Amniotic stem cell (primary cell): ENCODE results near the gene HSD17B8.

Experiments used
- DNase-seq: peaks from one replicate; lab custom pipeline; 2025; lab: John Stamatoyannopoulos, UW

Gene HSD17B8

GRCh38 chr6:33171016-33171879 is 33.2 kb upstream of the HSD17B8 start:
- no peak for DNase-seq

- no peak for DNase-seq
These were observed 32.4 kb upstream of the HSD17B8 start for GRCh38 chr6:33171880-33172687.

- no peak for DNase-seq
These were observed 31.5 kb upstream of the HSD17B8 start for GRCh38 chr6:33172688-33173534.

DNA sequence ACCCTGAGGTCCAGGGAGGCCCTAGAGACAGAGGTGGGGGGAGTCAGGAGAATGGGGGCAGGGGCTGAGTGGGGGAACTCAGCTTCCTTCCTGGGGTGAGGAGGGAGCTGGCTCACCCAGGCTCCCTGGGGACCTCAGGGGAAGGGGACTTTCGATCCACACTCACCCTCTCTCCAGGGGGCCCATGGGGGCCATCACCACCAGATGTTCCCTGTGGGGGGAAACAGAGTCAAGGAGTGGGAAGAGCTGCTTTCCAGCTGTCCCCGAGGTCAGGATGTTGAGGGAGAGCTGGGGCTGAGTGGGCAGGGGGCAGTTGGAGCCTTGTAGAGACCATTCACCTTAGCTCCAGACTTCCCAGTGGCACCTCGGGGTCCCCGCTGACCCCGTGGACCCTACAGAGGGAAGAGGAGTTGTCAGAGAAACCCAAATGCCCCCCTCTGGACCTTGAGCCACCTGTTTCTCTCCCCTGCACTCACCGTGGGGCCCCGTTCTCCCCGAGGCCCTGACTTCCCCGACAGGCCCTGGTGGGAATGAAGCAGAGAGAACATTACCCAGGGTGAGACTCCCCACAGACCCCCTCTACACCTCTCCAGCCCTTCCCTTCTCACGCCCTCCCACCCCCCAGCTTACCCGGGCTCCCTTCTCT is 30.8 kb upstream of the HSD17B8 start:
- no peak for DNase-seq

GRCh38 chr6:33174784-33175183 is 29.7 kb upstream of the HSD17B8 start:
- DNase-seq: no peak

DNA sequence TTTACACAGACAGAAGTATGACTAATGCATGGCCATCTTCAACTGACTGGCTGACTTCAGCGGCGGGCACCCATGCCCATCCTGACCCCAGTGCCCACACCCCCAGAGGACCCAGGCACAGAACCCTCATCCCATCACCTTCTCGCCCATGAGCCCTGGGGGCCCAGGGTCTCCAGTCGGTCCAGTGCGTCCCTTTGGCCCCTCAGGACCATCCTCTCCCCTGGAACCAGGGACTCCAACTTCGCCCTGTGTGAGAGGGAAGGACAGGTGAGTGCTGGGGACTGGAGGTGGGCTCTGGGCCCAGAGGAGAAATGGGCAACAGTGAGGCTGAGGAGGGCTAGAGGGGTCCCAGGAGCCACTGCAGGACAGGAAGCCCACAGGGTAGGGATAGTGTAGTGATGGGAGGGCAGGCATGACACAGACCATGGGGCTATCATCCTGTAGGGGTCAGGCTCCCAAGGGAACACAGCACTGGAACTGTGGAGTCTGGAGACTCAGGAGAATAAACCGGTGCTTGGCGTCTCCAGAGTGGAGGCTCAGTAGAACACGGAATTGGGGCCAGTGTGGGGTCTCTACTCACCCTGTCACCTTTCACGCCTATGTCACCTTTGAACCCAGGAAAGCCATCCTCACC is 28.9 kb upstream of the HSD17B8 start:
- DNase-seq: no peak

GRCh38 chr6:33176906-33177305 is 27.5 kb upstream of the HSD17B8 start:
- DNase-seq: no peak

GRCh38 chr6:33177552-33178446 is 26.7 kb upstream of the HSD17B8 start:
- no peak for DNase-seq

GRCh38 chr6:33178755-33179475 is 25.5 kb upstream of the HSD17B8 start:
- no peak for DNase-seq

GRCh38 chr6:33181141-33181540 is 23.3 kb upstream of the HSD17B8 start:
- DNase-seq: no peak

DNA sequence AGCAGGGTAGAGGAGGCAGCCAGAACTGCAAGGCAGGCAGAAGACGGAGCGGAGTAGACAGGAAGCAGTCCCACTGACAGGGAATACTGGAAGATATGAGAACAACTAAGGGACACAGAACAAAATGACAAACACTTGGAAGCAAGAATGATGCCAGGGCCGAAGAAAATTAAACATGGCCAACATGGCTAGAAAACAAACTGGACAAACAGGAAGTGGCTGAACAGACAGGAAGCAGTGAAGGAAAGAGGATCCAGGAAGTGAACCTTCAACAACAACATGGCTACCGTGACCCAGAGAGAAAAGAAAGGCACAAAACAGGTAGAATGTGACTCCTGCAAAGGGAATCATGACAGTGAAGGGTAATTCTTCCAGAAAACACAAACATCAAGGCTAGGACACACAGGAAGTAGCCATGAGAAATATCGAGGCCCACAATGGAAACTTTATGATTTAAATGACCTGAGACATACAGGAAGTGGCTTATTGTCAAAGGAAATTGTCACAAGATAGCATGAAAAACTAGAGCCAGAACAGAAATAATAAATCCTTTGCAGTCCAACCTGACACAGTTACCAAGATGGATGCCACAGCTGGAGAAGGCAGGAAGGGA is 21.3 kb upstream of the HSD17B8 start:
- DNase-seq: no peak

DNA sequence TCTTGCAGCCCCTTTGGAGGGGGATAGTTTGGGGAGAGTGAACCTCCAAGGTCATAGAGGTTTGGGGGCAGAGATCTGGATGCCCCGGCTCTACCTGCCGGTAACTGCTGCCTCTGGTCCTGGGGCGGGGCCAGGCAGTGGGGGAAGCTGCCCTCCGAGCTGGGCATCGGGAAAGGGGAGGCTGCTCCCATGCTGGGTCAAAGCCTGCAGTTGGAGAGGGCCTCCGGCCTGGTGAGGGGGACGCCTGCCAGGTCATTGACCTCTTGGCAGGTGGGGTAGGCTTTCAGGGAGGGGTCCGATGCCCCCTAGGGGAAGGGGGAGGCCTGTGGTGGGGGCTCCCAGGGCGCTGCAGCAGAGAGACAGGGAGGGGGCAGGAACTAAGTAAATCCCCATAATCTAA is 19.3 kb upstream of the HSD17B8 start:
- DNase-seq: no peak

DNA sequence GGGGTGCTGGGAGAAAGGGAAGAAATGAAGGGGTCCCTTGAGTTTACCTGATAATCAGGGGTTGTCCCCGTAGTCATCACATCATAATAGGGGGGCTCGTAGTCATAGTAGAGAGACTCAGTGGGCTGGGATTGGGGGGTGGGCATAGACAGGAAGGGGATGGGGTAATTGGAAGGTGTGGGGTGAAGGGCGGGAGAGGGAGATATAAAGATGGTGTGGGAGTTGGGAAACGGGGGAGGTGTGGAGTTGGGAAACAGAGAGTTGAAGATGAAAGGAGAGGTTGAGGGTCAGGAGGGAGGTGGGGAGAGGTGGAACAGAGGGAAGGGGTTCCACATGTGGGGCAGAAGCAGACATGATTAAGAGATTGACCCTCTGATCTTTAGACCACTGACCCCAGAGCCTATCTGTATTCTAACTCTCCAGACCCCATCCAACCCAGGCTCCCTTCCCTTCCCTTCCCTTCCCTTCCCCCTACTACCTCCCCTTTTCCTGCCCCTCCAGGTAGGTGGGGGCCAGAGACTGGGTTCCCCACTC is 18.7 kb upstream of the HSD17B8 start:
- DNase-seq: no peak

GRCh38 chr6:33187809-33188208 is 16.6 kb upstream of the HSD17B8 start:
- no peak for DNase-seq

- no peak for DNase-seq
These were observed 15.3 kb upstream of the HSD17B8 start for GRCh38 chr6:33189164-33189563.

GRCh38 chr6:33189625-33190448 is 14.6 kb upstream of the HSD17B8 start:
- DNase-seq: no peak

DNA sequence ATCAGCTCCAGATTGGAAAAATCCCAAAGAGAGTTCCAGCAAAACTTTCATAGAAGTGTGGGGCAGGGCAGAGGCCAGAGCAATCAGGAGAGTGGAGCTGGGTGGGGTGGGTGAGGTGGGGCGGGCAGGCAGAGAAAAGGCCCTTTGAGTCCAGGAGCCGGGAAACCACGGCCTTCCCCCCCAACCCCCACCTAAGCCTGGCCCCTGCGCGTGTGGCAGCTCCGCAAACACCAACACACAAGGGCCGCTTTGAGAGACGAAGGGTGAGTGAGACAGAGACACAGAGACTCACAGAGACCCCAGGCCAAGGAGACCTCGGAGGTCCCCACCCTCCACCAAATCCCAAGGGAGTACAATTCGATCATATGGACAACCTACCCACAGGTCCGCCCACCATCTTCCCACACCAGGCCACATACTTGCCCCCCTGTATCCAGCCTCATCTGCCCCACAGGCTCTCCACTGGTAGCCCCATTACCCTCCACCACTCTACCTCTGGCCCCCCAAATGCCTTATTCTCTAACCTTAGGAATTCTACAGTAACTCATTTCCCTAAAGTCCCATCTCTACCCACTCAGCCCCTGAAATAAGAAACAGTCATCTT is 13.8 kb upstream of the HSD17B8 start:
- DNase-seq: no peak
